ENCODE data around the gene ATF3. TPM values are rescaled to one million over a fixed set of nuclear protein-coding genes. Genes with fewer than 3 reads are reported as not detected.

ATF3 gene
- total RNA-seq, 1 experiment from 2014 or later = 43.2 TPM

DNA sequence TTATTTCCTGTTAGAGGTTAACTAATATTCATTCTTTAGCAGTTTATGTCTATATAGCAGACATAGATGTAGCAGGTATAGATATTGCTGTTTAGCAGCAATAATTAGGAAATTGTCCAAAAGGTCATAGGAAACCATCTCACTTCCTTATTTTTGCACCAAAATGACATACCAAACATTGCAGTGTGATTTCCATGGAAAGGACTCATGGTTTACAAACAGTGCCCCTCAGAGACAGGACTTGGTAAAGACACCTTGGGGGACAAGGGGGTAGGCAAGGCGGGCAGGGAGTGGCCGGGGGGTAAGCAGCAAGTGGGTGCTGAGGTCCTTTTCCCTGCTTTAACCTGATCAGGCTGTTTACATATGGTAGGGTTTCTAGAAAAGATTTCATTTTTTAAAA, 60.5 kb downstream of the ATF3 start:
- no TSS peak for BruUV-seq (replicated peaks)
- intact Hi-C loops (cut with micrococcal nuclease) = no loop called here
- peaks cover 7 to 26% of the 10 kb centered on the region in 2 experiments; a peak in 3 of 4 replicates for H3K4me1 ChIP-seq (ENCODE audit: control insufficient read depth in 1 of 2, insufficient read depth in 2 of 2, low read length in 2 of 2)
- RAD21 ChIA-PET (ENCODE audit: low non-redundant PET in 1 of 2, low total read pairs in 2 of 2, uncharacterized antibody in 2 of 2, unreplicated experiment in 2 of 2) = no interaction called here
- DNase-seq (ENCODE audit: low read depth, low spot score) = peak; percentile 10
- H2AFZ ChIP-seq (ENCODE audit: low read depth, low read length, poor library complexity, severe bottlenecking) = peak overlapping the region; percentile 28
- H4K20me1 ChIP-seq (ENCODE audit: insufficient read depth) = no peaks in the 10 kb centered on the region
- H3K4me3 ChIP-seq (replicated peaks in 1 of 2; ENCODE audit: low read depth in 1 of 2, low read length in 2 of 2) = no peak overlapping the region
- POLR2A ChIA-PET = no interaction called here
- CTCF ChIA-PET = interaction anchor here (0.9 kb wide), 1 partner anchor 13 kb away, joined by 3 read pairs; no protein-coding TSS in a partner anchor
- H3K4me2 ChIP-seq (ENCODE audit: low read length) = no peak overlapping the region
- no peak overlapping the region for H3K27ac ChIP-seq (ENCODE audit: low read depth, low read length)
- TF ChIP-seq CEBPB (IDR thresholded peaks at IDR 0.05; ENCODE audit: low read depth) (no peak), SP1 (IDR thresholded peaks at IDR 0.05; ENCODE audit: low read depth) (no peak), RAD21 (IDR thresholded peaks at IDR 0.05; ENCODE audit: low read depth) (peak; percentile 60), ZNF274 (IDR thresholded peaks at IDR 0.05; ENCODE audit: low read depth, low read length) (no peak)
- TF ChIP-seq, protein P1, sequence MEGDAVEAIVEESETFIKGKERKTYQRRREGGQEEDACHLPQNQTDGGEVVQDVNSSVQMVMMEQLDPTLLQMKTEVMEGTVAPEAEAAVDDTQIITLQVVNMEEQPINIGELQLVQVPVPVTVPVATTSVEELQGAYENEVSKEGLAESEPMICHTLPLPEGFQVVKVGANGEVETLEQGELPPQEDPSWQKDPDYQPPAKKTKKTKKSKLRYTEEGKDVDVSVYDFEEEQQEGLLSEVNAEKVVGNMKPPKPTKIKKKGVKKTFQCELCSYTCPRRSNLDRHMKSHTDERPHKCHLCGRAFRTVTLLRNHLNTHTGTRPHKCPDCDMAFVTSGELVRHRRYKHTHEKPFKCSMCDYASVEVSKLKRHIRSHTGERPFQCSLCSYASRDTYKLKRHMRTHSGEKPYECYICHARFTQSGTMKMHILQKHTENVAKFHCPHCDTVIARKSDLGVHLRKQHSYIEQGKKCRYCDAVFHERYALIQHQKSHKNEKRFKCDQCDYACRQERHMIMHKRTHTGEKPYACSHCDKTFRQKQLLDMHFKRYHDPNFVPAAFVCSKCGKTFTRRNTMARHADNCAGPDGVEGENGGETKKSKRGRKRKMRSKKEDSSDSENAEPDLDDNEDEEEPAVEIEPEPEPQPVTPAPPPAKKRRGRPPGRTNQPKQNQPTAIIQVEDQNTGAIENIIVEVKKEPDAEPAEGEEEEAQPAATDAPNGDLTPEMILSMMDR (IDR thresholded peaks at IDR 0.05 in 2 of 3, conservative IDR thresholded peaks at IDR 0.05 in 1 of 3; ENCODE audit: borderline replicate concordance in 1 of 3, insufficient read depth in 1 of 3, low read depth in 2 of 3, low read length in 2 of 3) = peak; percentile 42 to 45 (median 42); a peak in 5 of 6 replicates
- no peak overlapping the region for H3K9ac ChIP-seq (ENCODE audit: low read length)
- H3K9me2 ChIP-seq (ENCODE audit: insufficient read depth) = no peaks in the 10 kb centered on the region
- H3K79me2 ChIP-seq (ENCODE audit: insufficient read depth, low read length) = no peaks in the 10 kb centered on the region
- no peaks in the 10 kb centered on the region for H3K36me3 ChIP-seq (ENCODE audit: control insufficient read depth in 1 of 2, insufficient read depth in 2 of 2, low read length in 2 of 2)
- ATAC-seq = no peak
- no peaks in the 10 kb centered on the region for H3K9me3 ChIP-seq (ENCODE audit: control insufficient read depth in 1 of 2, insufficient read depth in 1 of 2, low read depth in 1 of 2, low read length in 2 of 2)
- no peaks in the 10 kb centered on the region for H3K27me3 ChIP-seq (ENCODE audit: insufficient read depth, low read length)

GRCh38 chr1:212669600-212669999, 61.0 kb downstream of the ATF3 start:
- Histone ChIP-seq H3K4me2 (ENCODE audit: low read length) (no peak overlapping the region), H3K4me1 (ENCODE audit: control insufficient read depth in 1 of 2, insufficient read depth in 2 of 2, low read length in 2 of 2) (peaks cover 7 to 26% of the 10 kb centered on the region in 2 experiments; a peak in 3 of 4 replicates), H3K4me3 (replicated peaks in 1 of 2; ENCODE audit: low read depth in 1 of 2, low read length in 2 of 2) (no peak overlapping the region), H3K79me2 (ENCODE audit: insufficient read depth, low read length) (no peaks in the 10 kb centered on the region), H3K27ac (ENCODE audit: low read depth, low read length) (no peak overlapping the region), H3K9me3 (ENCODE audit: control insufficient read depth in 1 of 2, insufficient read depth in 1 of 2, low read depth in 1 of 2, low read length in 2 of 2) (no peaks in the 10 kb centered on the region), H3K9me2 (ENCODE audit: insufficient read depth) (no peaks in the 10 kb centered on the region), H4K20me1 (ENCODE audit: insufficient read depth) (no peaks in the 10 kb centered on the region), H3K27me3 (ENCODE audit: insufficient read depth, low read length) (no peaks in the 10 kb centered on the region), H2AFZ (ENCODE audit: low read depth, low read length, poor library complexity, severe bottlenecking) (no peak overlapping the region), H3K36me3 (ENCODE audit: control insufficient read depth in 1 of 2, insufficient read depth in 2 of 2, low read length in 2 of 2) (no peaks in the 10 kb centered on the region), H3K9ac (ENCODE audit: low read length) (no peak overlapping the region)
- BruUV-seq (replicated peaks) = no TSS peak
- POLR2A ChIA-PET = no interaction called here
- CTCF ChIA-PET = no interaction called here
- ATAC-seq (no peak), DNase-seq (ENCODE audit: low read depth, low spot score) (no peak)
- intact Hi-C loops (cut with micrococcal nuclease) = no loop called here
- RAD21 ChIA-PET (ENCODE audit: low non-redundant PET in 1 of 2, low total read pairs in 2 of 2, uncharacterized antibody in 2 of 2, unreplicated experiment in 2 of 2) = no interaction called here
- TF ChIP-seq EZH2 (IDR thresholded peaks at IDR 0.05) (no peak), CEBPB (IDR thresholded peaks at IDR 0.05; ENCODE audit: low read depth) (no peak), FOSL1 (IDR thresholded peaks at IDR 0.05; ENCODE audit: low read depth) (no peak), EGR1 (IDR thresholded peaks at IDR 0.05; ENCODE audit: low read depth) (no peak), ZNF274 (IDR thresholded peaks at IDR 0.05; ENCODE audit: low read depth, low read length) (no peak), RAD21 (IDR thresholded peaks at IDR 0.05; ENCODE audit: low read depth) (no peak), ZFX (IDR thresholded peaks at IDR 0.05) (no peak), POLR2AphosphoS5 (IDR thresholded peaks at IDR 0.05; ENCODE audit: low read depth, low read length) (no peak), EZH2phosphoT487 (IDR thresholded peaks at IDR 0.05; ENCODE audit: borderline replicate concordance) (no peak), ELF1 (IDR thresholded peaks at IDR 0.05; ENCODE audit: borderline replicate concordance, low read depth) (no peak), SRF (IDR thresholded peaks at IDR 0.05; ENCODE audit: low read depth) (no peak), CBX3 (IDR thresholded peaks at IDR 0.05; ENCODE audit: low read depth) (no peak), YY1 (IDR thresholded peaks at IDR 0.05; ENCODE audit: extremely low read depth, insufficient replicate concordance, low read depth, low read length) (no peak)
- TF ChIP-seq, protein P2, sequence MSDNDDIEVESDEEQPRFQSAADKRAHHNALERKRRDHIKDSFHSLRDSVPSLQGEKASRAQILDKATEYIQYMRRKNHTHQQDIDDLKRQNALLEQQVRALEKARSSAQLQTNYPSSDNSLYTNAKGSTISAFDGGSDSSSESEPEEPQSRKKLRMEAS (IDR thresholded peaks at IDR 0.05) = no peak
- TF ChIP-seq, protein P3, sequence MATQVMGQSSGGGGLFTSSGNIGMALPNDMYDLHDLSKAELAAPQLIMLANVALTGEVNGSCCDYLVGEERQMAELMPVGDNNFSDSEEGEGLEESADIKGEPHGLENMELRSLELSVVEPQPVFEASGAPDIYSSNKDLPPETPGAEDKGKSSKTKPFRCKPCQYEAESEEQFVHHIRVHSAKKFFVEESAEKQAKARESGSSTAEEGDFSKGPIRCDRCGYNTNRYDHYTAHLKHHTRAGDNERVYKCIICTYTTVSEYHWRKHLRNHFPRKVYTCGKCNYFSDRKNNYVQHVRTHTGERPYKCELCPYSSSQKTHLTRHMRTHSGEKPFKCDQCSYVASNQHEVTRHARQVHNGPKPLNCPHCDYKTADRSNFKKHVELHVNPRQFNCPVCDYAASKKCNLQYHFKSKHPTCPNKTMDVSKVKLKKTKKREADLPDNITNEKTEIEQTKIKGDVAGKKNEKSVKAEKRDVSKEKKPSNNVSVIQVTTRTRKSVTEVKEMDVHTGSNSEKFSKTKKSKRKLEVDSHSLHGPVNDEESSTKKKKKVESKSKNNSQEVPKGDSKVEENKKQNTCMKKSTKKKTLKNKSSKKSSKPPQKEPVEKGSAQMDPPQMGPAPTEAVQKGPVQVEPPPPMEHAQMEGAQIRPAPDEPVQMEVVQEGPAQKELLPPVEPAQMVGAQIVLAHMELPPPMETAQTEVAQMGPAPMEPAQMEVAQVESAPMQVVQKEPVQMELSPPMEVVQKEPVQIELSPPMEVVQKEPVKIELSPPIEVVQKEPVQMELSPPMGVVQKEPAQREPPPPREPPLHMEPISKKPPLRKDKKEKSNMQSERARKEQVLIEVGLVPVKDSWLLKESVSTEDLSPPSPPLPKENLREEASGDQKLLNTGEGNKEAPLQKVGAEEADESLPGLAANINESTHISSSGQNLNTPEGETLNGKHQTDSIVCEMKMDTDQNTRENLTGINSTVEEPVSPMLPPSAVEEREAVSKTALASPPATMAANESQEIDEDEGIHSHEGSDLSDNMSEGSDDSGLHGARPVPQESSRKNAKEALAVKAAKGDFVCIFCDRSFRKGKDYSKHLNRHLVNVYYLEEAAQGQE (IDR thresholded peaks at IDR 0.05; ENCODE audit: low read depth) = no peak
